Lung (tissue), 12 donors: Measurements from ENCODE around the gene TIGD3. TPM values are rescaled to one million over a fixed set of nuclear protein-coding genes. Genes with fewer than 3 reads are reported as not detected.

Experiments
- ATAC-seq: fragments of 200-7000 bp; cut with Tn5 transposase; one replicate; pipeline ENCODE4 v1.9.1; 2020; ENCODE audit warnings: moderate number of reproducible peaks; ENCODE audit not compliant: insufficient read depth, low FRiP score
- DNase-seq, 3 donors: peaks; one replicate each; pipeline ENCODE4 v3.0.0-alpha.2; 2013 to 2017
- H3K27ac ChIP-seq, 2 donors: one replicate each; pipeline ENCODE4 v1.5.1; 2013; ENCODE audit warnings: mild to moderate bottlenecking in 2 of 2, moderate library complexity in 2 of 2, control low read depth in 1 of 2, inconsistent platforms in 1 of 2, low read depth in 1 of 2, low read length in 1 of 2
- H3K27me3 ChIP-seq, 3 donors: one replicate each; pipeline ENCODE4 v1.5.1; 2013; ENCODE audit warnings: low read length in 2 of 3; ENCODE audit not compliant: control insufficient read depth in 3 of 3, insufficient read depth in 3 of 3
- H3K36me3 ChIP-seq, 4 donors: one replicate each; pipeline ENCODE4 v1.5.1; 2013; ENCODE audit warnings: low read length in 4 of 4, mild to moderate bottlenecking in 1 of 4, moderate library complexity in 1 of 4; ENCODE audit not compliant: control insufficient read depth in 4 of 4, insufficient read depth in 4 of 4
- H3K4me1 ChIP-seq, 5 donors: one replicate each; pipeline ENCODE4 v1.5.1; 2013; ENCODE audit warnings: low read length in 5 of 5, mild to moderate bottlenecking in 2 of 5, moderate library complexity in 1 of 5; ENCODE audit not compliant: control insufficient read depth in 5 of 5, insufficient read depth in 5 of 5
- H3K4me3 ChIP-seq: one replicate; pipeline ENCODE4 v1.5.1; 2013; ENCODE audit warnings: mild to moderate bottlenecking, control low read depth, moderate library complexity
- H3K9ac ChIP-seq, 2 donors: one replicate each; pipeline ENCODE4 v1.5.1; 2013; ENCODE audit warnings: low read length in 2 of 2, control low read depth in 1 of 2; ENCODE audit not compliant: insufficient read depth in 1 of 2
- H3K9me3 ChIP-seq, 4 donors: one replicate each; pipeline ENCODE4 v1.5.1; 2013; ENCODE audit warnings: low read length in 3 of 4, mild to moderate bottlenecking in 1 of 4, moderate library complexity in 1 of 4; ENCODE audit not compliant: control insufficient read depth in 4 of 4, insufficient read depth in 3 of 4
- CTCF ChIP-seq: IDR thresholded peaks from 2 replicates; pipeline ENCODE4 v1.5.1; 2012; ENCODE audit warnings: mild to moderate bottlenecking; ENCODE audit errors: control extremely low read depth, extremely low read depth
- WGBS, 2 donors: extraction: QIAGEN DNeasy Blood & Tissue Kit; methylation state at CpG; one replicate each; pipeline ENCODE4 v1.1.7; 2013; 5-methylcytosine and 5-hydroxymethylcytosine counted together
- polyA plus RNA-seq, 2 donors: library from polyadenylated mRNA; stranded (reverse); fragments of 200-250 nt; gene quantifications; one replicate each; pipeline ENCODE4 v1.2.1, GENCODE V29; 2013
- total RNA-seq, 2 donors: library from RNA; depleted of rRNA in 1 of 2; stranded (reverse); fragments of >200 nt in 1 of 2; gene quantifications; one replicate each; pipeline ENCODE4 v1.2.1, GENCODE V29; 2014 to 2021
- donor health status: control.
- donor health status: control.
- donor health status: Bipolar disorder and iron deficiency.
- donor health status: healthy.
- donor health status: DM: yes; HTN: yes; CAD: no.

TIGD3 gene
- total and polyA plus RNA-seq, 4 donors: 0.21 to 0.27 (median 0.24) TPM; not detected in 1

- no peak for ATAC-seq
- WGBS, 2 donors: 74 to 82% methylated on average over 6 of the region's 6 CpGs
- no peak overlapping the region for H3K27ac ChIP-seq
Observed at GRCh38 chr11:65362966-65363365, 8.4 kb downstream of the TIGD3 start.

GRCh38 chr11:65363770-65364169 is 9.2 kb downstream of the TIGD3 start:
- WGBS, 2 donors: 68 to 82% methylated on average over 3 of the region's 3 CpGs
- ATAC-seq (no peak), DNase-seq (no peak)
- Histone ChIP-seq H3K9me3 (no peaks in the 10 kb centered on the region), H3K4me1 (no peaks in the 10 kb centered on the region), H3K4me3 (no peak overlapping the region), H3K36me3 (no peaks in the 10 kb centered on the region), H3K27me3 (no peaks in the 10 kb centered on the region), H3K27ac (no peak overlapping the region), H3K9ac (no peak overlapping the region)
- TF ChIP-seq CTCF: no peak

More at GRCh38 chr11:65362966-65363365, 8.4 kb downstream of the TIGD3 start:
- no peak overlapping the region for H3K9ac ChIP-seq
- no peak overlapping the region for H3K4me3 ChIP-seq
- H3K9me3 ChIP-seq: no peaks in the 10 kb centered on the region
- no peak for TF ChIP-seq CTCF
- no peak for DNase-seq
- no peaks in the 10 kb centered on the region for H3K27me3 ChIP-seq
- no peaks in the 10 kb centered on the region for H3K36me3 ChIP-seq
- no peaks in the 10 kb centered on the region for H3K4me1 ChIP-seq

- H3K4me3 ChIP-seq: no peak overlapping the region
- 4 to 7% methylated on average over 4 of the region's 4 CpGs for WGBS, 2 donors
- ATAC-seq (peak; percentile 83), DNase-seq (peak; percentile 49 to 80 (median 77))
- no peaks in the 10 kb centered on the region for H3K36me3 ChIP-seq
- peak; percentile 85 for TF ChIP-seq CTCF
- H3K27ac ChIP-seq: peak overlapping the region in 1 of 2 donors; percentile 51
- no peaks in the 10 kb centered on the region for H3K27me3 ChIP-seq
- no peak overlapping the region for H3K9ac ChIP-seq
- peaks cover 0 to 5% (median 0%) of the 10 kb centered on the region in 5 donors for H3K4me1 ChIP-seq
- H3K9me3 ChIP-seq: no peaks in the 10 kb centered on the region
Observed at GRCh38 chr11:65366340-65366773, 11.8 kb downstream of the TIGD3 start.

GRCh38 chr11:65370659-65371049 is 16.1 kb downstream of the TIGD3 start:
- Histone ChIP-seq H3K36me3 (no peaks in the 10 kb centered on the region), H3K27me3 (no peaks in the 10 kb centered on the region), H3K9ac (no peak overlapping the region), H3K9me3 (no peaks in the 10 kb centered on the region), H3K27ac (peak overlapping the region; percentile 83 to 84), H3K4me3 (no peak overlapping the region), H3K4me1 (peaks cover 0 to 5% (median 0%) of the 10 kb centered on the region in 5 donors)
- DNase-seq (no peak), ATAC-seq (no peak)
- TF ChIP-seq CTCF: no peak
- 78 to 83% methylated on average over 6 of the region's 6 CpGs for WGBS, 2 donors
